SK-N-MC (cell line): Measurements from ENCODE around the gene CDH16.

ENCODE experiments used
- EZH2 ChIP-seq: fragments of 200-600 bp; sonication (generic); IDR thresholded peaks from one replicate; pipeline ENCODE4 v1.6.1; 2017; ENCODE audit warnings: antibody characterized with exemption
- FOXP2 ChIP-seq: optimal IDR thresholded peaks from 2 replicates; pipeline ENCODE3; 2011; ENCODE audit warnings: mild to moderate bottlenecking, moderate library complexity; ENCODE audit not compliant: insufficient read depth; ENCODE audit errors: extremely low read length, control extremely low read depth
- POLR2AphosphoS5 ChIP-seq: IDR thresholded peaks from 2 replicates; pipeline ENCODE4 v1.6.1; 2012; ENCODE audit warnings: mild to moderate bottlenecking, low read depth, low read length, borderline replicate concordance

DNA sequence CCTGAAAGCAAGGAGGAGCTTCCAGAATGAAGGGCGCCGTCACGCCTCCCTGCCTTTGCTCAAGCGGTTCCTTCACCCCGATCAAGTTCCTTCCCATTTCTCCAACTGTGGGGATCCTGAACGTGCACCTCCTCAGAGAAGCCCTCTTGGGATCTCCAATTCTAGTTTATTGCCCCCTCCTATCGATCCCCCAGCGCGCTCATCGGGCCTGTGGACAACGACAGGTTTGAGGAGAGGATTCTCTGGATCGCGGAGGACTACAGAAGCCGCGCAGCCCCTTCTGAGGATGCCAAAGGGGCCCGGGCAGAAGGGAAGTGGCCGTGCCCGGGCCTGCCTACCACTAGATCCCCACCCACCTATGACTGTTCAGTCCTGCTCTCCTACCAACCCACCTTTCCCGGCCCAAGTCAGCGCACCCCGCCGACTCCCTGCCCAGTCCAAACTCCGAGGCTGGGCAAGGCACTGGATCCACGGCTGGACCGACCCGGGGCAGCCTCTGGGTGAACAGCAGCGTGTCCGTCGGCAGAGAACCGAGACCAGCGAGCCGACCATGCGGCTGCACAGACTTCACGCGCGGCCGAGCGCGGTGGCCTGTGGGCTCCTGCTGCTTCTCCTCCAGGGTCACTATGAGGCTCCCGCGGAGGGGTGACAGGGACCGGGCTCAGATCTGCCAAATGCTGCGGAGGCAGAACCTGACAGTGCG lies 29.6 kb upstream of the CDH16 start:
- TF ChIP-seq POLR2AphosphoS5 (no peak), FOXP2 (no peak), EZH2 (no peak)
